GM19438 (cell line): Measurements from ENCODE around the gene STAB1.

ENCODE experiments used
- ATAC-seq: cut with Tn5 transposase; IDR thresholded peaks from one replicate; pipeline ENCODE4 v1.9.1; 2021; ENCODE audit warnings: low read depth; ENCODE audit not compliant: unreplicated experiment

STAB1 gene

GRCh38 chr3:52483577-52484381 lies 11.4 kb upstream of the STAB1 start:
- ATAC-seq = no peak

GRCh38 chr3:52484680-52485461 lies 10.3 kb upstream of the STAB1 start:
- no peak for ATAC-seq

DNA sequence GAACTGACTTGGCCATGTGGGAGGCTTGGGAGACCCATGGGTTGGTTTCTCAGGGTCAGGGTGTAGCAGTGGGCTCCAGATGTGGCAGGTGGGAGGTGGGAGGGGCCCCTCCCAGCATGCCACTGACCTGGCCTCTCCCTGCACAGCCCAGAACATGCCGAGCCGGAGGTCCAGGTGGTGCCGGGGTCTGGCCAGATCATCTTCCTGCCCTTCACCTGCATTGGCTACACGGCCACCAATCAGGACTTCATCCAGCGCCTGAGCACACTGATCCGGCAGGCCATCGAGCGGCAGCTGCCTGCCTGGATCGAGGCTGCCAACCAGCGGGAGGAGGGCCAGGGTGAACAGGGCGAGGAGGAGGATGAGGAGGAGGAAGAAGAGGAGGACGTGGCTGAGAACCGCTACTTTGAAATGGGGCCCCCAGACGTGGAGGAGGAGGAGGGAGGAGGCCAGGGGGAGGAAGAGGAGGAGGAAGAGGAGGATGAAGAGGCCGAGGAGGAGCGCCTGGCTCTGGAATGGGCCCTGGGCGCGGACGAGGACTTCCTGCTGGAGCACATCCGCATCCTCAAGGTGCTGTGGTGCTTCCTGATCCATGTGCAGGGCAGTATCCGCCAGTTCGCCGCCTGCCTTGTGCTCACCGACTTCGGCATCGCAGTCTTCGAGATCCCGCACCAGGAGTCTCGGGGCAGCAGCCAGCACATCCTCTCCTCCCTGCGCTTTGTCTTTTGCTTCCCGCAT lies 7.9 kb upstream of the STAB1 start:
- ATAC-seq = no peak

DNA sequence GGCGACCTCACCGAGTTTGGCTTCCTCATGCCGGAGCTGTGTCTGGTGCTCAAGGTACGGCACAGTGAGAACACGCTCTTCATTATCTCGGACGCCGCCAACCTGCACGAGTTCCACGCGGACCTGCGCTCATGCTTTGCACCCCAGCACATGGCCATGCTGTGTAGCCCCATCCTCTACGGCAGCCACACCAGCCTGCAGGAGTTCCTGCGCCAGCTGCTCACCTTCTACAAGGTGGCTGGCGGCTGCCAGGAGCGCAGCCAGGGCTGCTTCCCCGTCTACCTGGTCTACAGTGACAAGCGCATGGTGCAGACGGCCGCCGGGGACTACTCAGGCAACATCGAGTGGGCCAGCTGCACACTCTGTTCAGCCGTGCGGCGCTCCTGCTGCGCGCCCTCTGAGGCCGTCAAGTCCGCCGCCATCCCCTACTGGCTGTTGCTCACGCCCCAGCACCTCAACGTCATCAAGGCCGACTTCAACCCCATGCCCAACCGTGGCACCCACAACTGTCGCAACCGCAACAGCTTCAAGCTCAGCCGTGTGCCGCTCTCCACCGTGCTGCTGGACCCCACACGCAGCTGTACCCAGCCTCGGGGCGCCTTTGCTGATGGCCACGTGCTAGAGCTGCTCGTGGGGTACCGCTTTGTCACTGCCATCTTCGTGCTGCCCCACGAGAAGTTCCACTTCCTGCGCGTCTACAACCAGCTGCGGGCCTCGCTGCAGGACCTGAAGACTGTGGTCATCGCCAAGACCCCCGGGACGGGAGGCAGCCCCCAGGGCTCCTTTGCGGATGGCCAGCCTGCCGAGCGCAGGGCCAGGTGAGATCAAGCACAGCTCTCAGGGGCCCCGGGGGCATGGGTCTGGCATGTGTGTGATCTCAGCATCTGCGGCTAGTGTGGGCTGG lies 7.1 kb upstream of the STAB1 start:
- ATAC-seq = no peak

DNA sequence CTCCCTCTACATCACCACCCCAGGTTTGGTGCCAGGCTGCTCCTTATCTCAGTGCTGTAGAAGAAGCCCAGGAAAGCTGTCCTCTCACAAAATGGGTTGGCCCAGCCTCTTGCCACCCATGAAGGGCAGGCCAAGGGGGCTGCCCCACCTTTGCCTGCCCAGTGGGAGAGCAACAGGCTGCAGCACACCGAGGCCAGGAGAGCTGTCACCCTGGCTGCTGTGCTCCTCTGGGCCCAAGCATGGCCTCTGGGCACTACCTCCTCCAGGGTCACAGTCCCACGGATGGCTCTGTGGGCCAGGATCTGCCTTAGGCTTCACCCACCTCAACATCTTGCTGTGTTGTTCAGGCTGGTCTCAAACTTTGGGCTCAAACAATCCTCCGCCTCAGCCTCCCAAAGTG lies 6.4 kb upstream of the STAB1 start:
- no peak for ATAC-seq

GRCh38 chr3:52489453-52489852 lies 5.7 kb upstream of the STAB1 start:
- no peak for ATAC-seq

GRCh38 chr3:52490035-52490938 lies 4.9 kb upstream of the STAB1 start:
- no peak for ATAC-seq

- no peak for ATAC-seq
These were observed 4.1 kb upstream of the STAB1 start for GRCh38 chr3:52490939-52491526.

DNA sequence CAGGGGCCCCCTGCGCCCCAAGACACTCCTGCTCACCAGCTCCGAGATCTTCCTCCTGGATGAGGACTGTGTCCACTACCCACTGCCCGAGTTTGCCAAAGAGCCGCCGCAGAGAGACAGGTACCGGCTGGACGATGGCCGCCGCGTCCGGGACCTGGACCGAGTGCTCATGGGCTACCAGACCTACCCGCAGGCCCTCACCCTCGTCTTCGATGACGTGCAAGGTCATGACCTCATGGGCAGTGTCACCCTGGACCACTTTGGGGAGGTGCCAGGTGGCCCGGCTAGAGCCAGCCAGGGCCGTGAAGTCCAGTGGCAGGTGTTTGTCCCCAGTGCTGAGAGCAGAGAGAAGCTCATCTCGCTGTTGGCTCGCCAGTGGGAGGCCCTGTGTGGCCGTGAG lies 3.1 kb upstream of the STAB1 start:
- ATAC-seq = no peak

DNA sequence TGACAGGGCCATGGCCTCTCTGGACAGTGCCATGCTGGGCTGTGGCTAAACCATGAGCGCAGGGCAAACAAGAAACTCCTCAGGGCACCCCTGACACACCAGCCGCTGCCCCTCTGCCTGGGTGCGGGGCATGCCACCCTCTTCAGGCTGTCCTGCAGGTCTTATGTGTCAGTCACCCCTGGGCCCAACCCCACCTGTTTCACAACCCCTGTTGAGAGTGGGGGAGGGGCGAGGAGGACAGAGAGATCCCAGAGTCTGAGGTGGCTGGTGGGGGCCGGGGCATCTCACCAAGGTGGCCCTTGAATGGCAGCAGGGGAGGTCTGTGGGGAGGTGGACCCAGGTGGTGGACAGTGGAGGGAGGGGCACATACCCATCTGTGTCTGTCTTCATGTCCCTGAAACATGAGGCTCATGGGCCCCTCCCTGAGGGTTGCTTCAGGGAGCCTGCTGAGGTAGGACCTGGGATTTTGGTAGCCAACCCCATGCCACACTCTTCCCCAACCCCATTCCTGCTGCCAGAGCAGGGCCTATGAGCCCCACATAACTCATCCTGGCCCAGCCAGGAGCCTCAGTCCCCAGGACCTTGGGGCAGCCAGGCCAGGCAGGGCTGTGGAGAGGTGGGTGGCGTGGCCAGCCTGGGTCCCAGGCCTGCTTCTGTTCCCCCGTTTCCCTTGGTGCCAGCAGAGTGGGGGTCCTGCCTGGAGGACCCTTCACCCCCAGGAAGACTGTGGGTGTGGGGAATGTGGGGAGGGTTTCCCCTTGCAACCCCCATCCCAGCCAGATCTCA lies 1.7 kb upstream of the STAB1 start:
- no peak for ATAC-seq

DNA sequence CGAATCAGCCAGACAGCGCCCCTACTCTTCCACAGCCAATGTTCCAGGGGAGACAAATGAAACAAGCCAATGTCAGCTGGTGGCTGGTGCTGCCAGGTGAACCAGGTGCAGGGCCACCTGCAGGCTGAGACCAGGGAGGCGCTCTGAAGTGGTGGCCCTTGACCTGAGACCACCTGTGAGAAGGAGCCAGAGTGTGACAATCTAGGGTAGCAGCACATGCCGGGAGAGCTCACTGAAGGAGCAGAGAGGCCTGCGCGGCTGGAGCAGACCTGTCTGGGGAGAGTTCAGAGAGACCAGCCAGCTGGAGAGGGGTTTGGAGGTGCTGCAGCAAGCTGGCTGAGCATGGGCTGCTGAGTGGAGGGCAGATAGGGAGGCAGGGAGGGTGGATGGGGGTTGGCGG lies 693 bp upstream of the STAB1 start:
- ATAC-seq = no peak

DNA sequence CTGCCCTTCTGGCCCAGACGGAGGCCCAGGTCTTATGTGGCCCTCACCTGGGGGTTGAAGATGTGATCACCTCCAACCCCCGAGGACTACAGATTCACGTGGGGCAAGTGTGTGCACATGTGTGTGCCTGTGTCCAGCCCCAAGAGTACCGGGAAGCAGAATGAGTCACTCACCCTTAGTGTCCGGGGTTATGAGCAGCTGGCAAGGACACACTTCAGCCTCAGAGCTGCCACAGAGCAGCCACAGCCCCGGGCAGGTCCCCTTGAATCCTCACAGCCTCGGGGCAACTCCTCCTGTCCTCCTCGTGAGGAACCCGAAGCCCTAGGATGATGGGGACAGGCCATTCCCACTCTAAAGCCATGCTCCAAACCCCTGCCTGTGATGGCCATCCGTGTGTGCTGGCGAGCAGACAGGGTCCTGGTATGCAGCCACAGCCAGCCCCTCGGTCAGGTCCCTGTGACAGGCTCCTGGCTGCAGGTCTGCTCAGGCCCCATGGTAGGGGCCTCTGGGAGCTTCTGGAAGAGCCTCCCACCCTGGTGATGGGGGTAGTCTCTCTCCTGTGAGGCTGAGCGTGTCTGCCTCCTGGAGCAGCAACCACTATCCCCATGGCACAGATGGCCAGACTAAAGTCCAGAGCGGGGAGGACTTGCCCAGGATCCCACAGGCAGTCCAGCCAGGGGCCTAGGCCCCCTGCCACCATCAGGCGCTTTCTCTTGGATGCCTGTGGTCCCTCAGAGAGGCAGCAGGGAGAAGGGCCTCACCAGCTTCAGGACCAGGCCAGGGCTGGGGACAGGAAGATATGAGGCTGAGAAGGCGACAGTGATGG lies 852 bp downstream of the STAB1 start:
- ATAC-seq = no peak

DNA sequence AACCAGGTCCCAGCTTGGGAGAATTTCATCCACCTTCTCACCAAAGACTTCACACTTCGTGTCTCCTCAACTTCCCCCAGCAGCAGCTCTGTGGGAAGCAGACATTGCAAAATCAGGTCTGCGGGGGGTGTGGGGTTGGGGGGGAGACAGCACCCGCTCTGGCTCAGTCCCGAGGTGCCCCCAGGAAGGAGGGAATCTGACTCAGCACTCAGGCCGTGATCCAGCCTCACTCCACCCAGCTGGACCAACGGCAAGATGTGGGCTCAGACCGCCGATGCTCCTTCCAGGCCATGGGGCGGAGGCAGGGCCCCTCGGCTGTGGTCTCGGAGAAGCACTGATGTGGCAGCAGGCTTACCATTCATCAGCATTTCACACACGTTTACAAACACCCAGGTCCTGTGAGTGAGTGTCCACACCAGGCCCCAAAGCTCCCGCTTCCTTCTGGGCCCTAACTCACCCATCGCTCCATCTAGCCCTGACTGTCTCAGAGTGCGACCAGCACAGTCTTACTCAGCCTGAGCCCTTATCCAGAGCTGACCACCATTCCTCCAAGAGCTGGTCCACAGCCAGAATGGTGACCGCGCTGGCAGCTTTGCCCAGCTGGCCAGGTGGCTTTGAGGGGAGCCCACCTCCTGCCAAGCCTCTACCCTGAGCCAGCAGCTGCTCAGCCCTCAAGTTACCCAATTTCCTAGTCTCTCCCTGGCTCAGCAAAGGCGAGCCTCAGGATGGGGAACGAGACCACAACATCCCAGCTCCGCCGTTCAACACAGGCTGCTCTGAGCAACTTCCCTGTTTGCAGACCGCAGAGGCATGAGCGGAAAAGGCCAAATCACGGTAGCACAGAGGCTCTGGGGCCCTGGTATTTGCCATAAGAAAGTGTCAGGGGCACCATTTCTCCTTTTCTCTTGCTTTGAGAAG lies 3.3 kb downstream of the STAB1 start:
- no peak for ATAC-seq

- ATAC-seq = no peak
These were observed 5.9 kb downstream of the STAB1 start for GRCh38 chr3:52501046-52501445.

DNA sequence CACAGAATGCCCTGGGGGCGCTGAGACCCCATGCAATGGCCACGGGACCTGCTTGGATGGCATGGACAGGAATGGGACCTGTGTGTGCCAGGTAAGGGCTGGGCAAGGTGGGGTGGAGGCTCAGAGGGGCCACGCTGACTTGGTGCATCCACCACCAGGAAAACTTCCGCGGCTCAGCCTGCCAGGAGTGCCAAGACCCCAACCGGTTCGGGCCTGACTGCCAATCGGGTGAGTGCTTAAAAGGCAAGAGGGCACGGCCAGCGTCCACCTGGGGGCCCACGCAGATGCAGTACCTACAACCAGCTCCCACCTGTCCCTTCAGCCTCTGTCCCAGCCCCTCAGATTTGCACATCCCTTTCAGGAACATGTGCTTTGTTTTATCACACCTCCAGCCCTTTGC lies 6.9 kb downstream of the STAB1 start:
- no peak for ATAC-seq

DNA sequence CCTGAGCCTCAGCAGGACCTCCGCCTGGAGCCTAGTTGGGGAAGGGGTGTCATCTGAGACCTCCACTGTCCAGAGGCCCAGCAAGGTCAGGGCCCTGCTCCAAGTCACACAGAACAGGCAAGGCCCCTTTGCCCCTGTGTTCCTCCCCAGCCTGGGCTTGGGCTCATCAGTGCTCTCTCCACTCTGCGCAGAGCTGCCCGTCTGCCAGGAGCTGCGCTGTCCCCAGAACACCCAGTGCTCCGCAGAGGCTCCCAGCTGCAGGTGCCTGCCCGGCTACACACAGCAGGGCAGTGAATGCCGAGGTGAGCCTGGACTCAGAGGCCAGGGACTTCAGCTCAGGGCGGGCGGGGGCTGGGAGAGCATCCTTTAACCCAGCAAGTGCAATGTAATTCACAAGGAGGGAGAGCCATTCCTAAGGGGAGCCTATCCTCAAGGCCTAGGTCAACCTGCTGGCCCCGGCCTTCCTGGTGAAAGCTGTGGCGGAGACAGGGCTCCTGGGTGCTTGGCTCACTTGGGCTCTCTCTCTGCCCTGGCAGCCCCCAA lies 7.7 kb downstream of the STAB1 start:
- no peak for ATAC-seq
